HG03280 (cell line): Measurements from ENCODE around the gene C22orf39.

Source experiments
- ATAC-seq: cut with Tn5 transposase; IDR thresholded peaks from one replicate; pipeline ENCODE4 v1.9.1; 2021; ENCODE audit warnings: mild to moderate bottlenecking, moderate library complexity; ENCODE audit not compliant: unreplicated experiment

The C22orf39 gene

DNA sequence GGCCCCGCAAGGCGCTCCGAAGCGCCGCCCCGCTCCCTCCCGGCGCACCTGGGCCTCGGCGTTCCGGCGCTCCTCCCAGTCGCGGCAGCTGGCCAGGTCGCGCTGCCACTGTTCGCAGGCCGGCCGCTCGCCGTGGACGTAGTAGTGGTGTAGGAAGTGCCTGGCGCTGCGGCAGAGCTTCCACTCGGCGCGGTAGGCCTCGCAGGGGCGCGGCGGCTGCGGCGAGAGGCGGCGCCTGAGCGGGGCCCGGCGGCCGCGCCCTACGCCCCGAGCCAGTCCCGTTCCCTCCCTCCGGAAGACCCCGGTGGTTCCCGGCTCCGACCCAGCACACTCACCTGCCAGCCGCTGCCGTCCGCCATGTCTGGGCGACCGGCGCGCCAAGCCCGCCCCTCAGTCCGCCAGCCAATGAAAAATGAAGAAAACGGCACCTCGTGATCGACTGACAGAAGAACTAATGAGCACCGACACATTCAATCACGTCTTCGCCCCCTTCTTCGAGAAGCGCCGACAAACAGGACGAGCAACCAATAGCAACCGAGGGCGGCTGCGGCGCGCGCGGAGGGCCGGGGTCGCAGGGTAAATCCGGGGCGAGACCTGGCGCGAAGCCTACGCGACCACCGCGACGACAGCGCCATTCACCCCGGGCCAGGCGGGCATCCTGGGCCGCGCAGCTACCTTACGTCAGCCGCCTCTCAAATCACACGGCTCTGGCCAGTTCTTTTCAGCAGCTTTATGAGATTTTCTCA lies at the start of gene C22orf39:
Gene C22orf39 (minus strand): TSS at position 382 of the 746 bp plus-strand sequence. CDS start 23 bp downstream, at position 359.
- peak; percentile 85 for ATAC-seq

GRCh38 chr22:19497245-19497644 lies 49.7 kb upstream of the C22orf39 start:
- ATAC-seq: no peak

GRCh38 chr22:19496324-19496630 lies 48.8 kb upstream of the C22orf39 start:
- no peak for ATAC-seq

DNA sequence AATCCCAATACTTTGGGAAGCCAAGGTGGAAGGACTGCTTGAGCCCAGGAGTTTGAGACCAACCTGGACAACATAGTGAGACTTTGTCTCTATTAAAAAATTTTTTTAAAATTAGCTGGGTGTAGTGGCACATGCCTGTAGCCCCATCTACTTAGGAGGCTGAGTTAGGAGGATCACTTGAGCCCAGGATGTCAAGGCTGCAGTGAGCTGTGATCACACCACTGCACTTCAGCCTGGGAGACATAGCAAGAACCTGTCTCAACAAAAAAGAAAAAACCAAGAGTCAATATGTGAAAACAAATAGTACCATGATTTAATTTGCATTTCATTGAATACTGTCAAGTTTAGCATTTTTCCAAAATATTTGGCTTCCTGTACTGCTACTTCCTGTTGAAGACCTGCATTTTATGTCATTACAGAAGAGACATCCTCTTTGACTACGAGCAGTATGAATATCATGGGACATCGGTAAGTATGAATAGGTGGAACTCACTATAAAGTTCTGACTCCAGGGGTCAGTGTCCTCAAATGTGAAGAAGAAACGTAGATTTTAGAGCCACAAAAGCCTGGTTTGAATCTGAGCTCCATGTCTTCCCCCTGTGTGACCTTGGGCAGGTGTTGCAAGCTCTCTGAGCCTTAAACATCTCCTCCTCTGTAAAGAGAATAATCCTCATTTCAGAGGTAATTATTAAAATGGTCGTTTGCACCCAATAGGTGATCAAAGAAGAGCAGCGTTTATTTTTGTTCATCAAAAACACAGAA lies 48.2 kb upstream of the C22orf39 start:
- no peak for ATAC-seq

- ATAC-seq: no peak
These were observed 47.2 kb upstream of the C22orf39 start for GRCh38 chr22:19494676-19495173.

- ATAC-seq: no peak
These were observed 46.6 kb upstream of the C22orf39 start for GRCh38 chr22:19494001-19494560.

DNA sequence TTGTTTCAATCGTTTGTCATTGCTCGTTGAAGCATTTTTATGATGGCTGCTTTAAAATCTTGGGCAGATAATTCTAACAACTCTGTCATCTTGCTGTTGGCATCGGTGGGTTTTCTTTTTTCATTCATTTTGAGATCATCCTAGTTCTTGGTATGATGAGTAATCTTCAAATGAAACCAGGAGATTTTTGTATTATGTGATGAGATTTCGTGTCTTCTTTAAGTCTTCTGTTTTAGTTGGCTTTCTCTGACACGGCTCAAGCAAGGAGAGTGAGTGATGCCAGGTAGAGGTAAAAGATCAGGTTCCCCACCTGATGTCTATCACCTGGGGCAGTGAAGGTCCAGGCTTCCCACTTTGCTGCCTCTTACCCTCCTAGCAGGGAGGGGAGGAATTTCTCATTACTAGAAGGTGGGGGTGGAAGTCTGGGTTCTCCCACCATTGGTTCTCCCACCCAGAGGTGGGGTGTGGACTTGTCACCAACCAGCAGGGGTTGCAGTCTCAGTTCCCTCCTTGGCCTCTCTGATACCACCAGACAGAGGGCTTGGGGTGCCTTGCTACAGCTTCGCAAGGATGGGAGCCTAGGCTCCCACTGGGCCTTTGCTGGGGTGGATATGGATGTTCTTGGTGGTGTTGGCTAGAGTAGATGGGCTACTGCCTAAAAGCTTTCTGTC lies 45.1 kb upstream of the C22orf39 start:
- no peak for ATAC-seq

GRCh38 chr22:19490628-19491230 lies 43.2 kb upstream of the C22orf39 start:
- ATAC-seq: no peak

DNA sequence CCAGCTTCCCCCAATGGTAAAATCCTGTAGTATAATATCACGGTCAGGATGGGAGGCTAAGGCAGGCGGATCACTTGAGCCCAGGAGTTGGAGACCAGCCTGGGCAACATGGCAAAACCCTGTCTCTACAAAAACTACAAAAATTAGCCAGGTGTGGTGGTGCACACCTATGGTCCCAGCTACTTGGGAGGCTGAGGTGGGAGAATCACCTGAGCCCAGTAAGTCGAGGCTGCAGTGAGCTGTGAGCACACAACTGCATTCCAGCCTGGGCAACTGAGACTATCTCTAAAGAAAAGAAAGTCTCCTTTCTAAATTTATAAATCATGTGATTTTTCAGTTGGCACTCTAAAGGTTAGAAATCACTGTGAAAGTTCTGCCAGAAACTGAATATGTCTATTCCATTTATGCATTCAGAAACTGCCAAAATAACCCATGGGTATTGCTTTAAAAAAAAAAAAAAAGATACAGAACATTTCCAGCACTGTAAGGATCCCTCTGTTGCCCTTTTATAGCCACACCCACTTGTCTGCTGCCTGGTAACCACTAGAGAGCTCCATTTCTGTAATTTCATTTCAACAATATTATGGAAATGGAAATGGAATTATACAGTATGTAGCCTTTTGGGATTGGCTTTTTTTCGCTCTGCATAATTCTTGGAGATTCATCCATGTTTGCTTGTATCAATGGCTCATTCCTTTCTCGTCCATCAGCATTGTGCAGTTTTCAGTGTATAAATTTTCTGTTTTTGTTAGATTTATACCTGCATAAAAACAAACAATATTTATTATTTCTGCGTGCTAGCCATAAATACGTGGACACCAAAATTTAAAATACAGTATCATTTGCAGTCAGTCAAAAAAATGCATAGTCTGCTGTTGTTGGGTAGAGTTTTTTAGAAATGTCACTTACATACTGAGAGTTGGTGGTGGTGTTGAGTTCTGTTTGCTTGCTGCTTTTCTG lies 41.7 kb upstream of the C22orf39 start:
- ATAC-seq: no peak

GRCh38 chr22:19488285-19488684 lies 40.8 kb upstream of the C22orf39 start:
- no peak for ATAC-seq

DNA sequence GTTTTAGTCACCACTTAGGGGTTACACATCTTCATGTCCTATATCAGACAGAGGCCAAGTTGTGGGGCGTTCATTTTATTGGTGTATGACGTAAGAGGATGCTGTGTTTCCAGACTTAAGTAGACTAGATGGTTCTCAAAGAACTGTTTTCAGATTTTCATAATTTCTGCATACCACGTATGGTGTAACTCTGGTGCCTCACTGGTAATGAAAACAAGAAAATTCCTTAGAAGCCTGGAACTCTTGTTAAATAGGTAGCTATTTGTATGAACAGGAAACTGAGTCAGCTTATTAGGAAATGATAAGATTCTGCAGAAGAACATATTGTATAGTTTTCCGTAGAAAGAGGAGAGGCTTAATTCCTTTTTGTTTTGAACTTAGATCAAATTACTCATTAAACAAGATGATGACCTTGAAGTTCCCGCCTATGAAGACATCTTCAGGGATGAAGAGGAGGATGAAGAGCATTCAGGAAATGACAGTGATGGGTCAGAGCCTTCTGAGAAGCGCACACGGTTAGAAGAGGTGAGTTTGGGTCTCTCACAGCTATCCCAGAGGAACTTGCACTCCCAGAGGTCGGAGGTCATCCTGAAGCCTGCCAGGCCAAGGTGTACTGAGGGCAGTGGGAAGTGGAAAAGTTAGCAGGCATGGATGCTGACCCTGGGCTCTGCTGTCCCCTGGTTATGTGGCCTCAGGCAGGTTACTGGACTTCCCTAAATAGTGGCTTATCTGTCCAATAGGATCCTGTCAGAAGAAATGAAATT lies 36.2 kb upstream of the C22orf39 start:
- ATAC-seq: no peak

- ATAC-seq: no peak
These were observed 34.8 kb upstream of the C22orf39 start for GRCh38 chr22:19482297-19482696.

- no peak for ATAC-seq
These were observed 33.3 kb upstream of the C22orf39 start for GRCh38 chr22:19480789-19481188.

GRCh38 chr22:19480173-19480568 lies 32.7 kb upstream of the C22orf39 start:
- no peak for ATAC-seq

- peak; percentile 87 for ATAC-seq
These were observed 32.1 kb upstream of the C22orf39 start, which contains the start of gene CDC45 for GRCh38 chr22:19479355-19480172. Gene CDC45 (plus strand): TSS chr22:19479920. CDS start chr22:19479969, 49 bp downstream.

DNA sequence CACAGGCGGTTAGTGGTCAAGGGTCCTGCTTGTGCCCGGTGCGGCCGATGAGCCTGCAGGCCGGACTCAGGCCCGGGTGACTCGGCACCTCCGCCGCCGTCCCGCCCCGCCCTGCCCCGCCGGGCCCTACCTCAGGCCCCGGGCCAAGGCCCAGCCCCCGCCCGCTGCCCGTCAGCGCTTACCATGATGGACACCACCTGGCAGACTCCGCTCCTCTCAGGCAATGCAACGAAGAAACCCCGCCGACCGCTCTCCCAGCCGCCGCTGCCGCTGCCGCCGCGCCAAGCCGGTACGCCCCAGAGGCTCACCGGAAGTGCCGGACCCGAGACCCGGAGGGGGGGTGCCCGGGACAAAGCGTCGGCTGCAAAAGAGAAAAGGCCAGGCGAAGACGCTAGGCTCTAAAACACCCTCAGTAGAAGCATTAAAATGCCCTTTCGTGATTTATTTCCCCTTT lies 31.4 kb upstream of the C22orf39 start, which contains the start of gene UFD1:
Gene UFD1 (minus strand): TSS at position 293 of the 454 bp plus-strand sequence. CDS start 108 bp downstream, at position 185.
- ATAC-seq: peak; percentile 53

- ATAC-seq: no peak
These were observed 30.8 kb upstream of the C22orf39 start for GRCh38 chr22:19478045-19478900.
